A549 (cell line): Measurements from ENCODE around the gene C2CD5. TPM values are rescaled to one million over a fixed set of nuclear protein-coding genes. Genes with fewer than 3 reads are reported as not detected.

Source experiments
- ATAC-seq, 2 experiments: fragments of 200-7000 bp in 1 of 2; fragments of >200 bp in 1 of 2; cut with Nextera tagmentation in 1 of 2; cut with Tn5 transposase in 1 of 2; 3 replicates each; pipeline versions ENCODE4 v1.8.0 to v1.9.1; 2018 to 2020; ENCODE audit warnings: mild to moderate bottlenecking in 1 of 2, moderate library complexity in 1 of 2
- CTCF ChIA-PET: fragments of 300-600 bp; sonication (Branson Sonifier 250); formaldehyde crosslinking; extraction: SDS; loops from one replicate; lab custom pipeline; 2021; ENCODE audit warnings: antibody characterized with exemption, inconsistent platforms; lab: Yijun Ruan, JAX
- POLR2A ChIA-PET: fragments of 350-600 bp; formaldehyde crosslinking; extraction: SDS; loops from one replicate; lab custom pipeline; 2021; ENCODE audit warnings: antibody characterized with exemption, inconsistent platforms; lab: Yijun Ruan, JAX
- DNase-seq, 2 experiments: peaks; one replicate each; pipeline versions ENCODE4 v3.0.0 to v3.0.0-alpha.2; 2011 to 2016; ENCODE audit warnings: low read depth in 1 of 2, low spot score in 1 of 2
- FAIRE-seq: peaks from 2 replicates; lab custom pipeline; 2011; peaks lifted over from hg19 to GRCh38; lab: Jason Lieb, UNC
- H3K27ac ChIP-seq, 2 experiments: fragments of >200 bp; sonication (Bioruptor Twin); formaldehyde crosslinking; 3 replicates each; pipeline ENCODE4 v1.5.1; 2016 to 2017
- H3K4me1 ChIP-seq: fragments of >200 bp; sonication (Bioruptor Twin); formaldehyde crosslinking; 3 replicates; pipeline ENCODE4 v1.6.1; 2016
- H3K4me2 ChIP-seq: fragments of >200 bp; sonication (Bioruptor Twin); formaldehyde crosslinking; 3 replicates; pipeline ENCODE4 v1.6.1; 2016
- H3K4me3 ChIP-seq: fragments of >200 bp; sonication (Bioruptor Twin); formaldehyde crosslinking; 3 replicates; pipeline ENCODE4 v1.5.1; 2016
- H3K9me3 ChIP-seq: fragments of >200 bp; sonication (Bioruptor Twin); formaldehyde crosslinking; 3 replicates; pipeline ENCODE4 v1.6.1; 2016
- BCL3 ChIP-seq: fragments of >200 bp; sonication (Bioruptor Twin); formaldehyde crosslinking; IDR thresholded peaks from 3 replicates; pipeline ENCODE4 v1.6.1; 2016
- CBX8 ChIP-seq: fragments of 200-600 bp; sonication (generic); IDR thresholded peaks from 2 replicates; pipeline ENCODE4 v1.6.1; 2016
- CEBPB ChIP-seq, 2 experiments: fragments of >200 bp in 1 of 2; sonication (Bioruptor Twin) in 1 of 2; formaldehyde crosslinking in 1 of 2; IDR thresholded peaks; 2 replicates each; pipeline ENCODE4 v1.6.1; 2012 to 2016
- CHD2 ChIP-seq: fragments of 150-350 bp; IDR thresholded peaks from 2 replicates; pipeline ENCODE4 v1.6.1; 2014; ENCODE audit warnings: low read length; ENCODE audit not compliant: partially characterized antibody
- ELK1 ChIP-seq: fragments of 150-350 bp; IDR thresholded peaks from 2 replicates; pipeline ENCODE4 v1.6.1; 2014; ENCODE audit warnings: low read depth, mild to moderate bottlenecking, low read length
- FOSB ChIP-seq: fragments of 250-450 bp; sonication (Bioruptor Pico); IDR thresholded peaks from 2 replicates; pipeline ENCODE4 v1.5.0; 2020; ENCODE audit warnings: mild to moderate bottlenecking, moderate library complexity
- FOSL2 ChIP-seq, 2 experiments: fragments of 450-650 bp in 1 of 2; fragments of >200 bp in 1 of 2; sonication (Bioruptor Twin) in 1 of 2; formaldehyde crosslinking; IDR thresholded peaks; 2 replicates each; pipeline versions ENCODE4 v1.5.0 to v1.6.1; 2016 to 2020; ENCODE audit warnings: mild to moderate bottlenecking in 1 of 2, moderate library complexity in 1 of 2
- FOXS1 ChIP-seq: fragments of 250-450 bp; sonication (Bioruptor Pico); IDR thresholded peaks from 2 replicates; pipeline ENCODE4 v1.5.0; 2020; ENCODE audit warnings: mild to moderate bottlenecking, moderate library complexity
- HES2 ChIP-seq: fragments of >200 bp; sonication (Bioruptor Twin); formaldehyde crosslinking; IDR thresholded peaks from 2 replicates; pipeline ENCODE4 v1.6.1; 2016
- HOXB13 ChIP-seq: fragments of 250-450 bp; sonication (Bioruptor Pico); IDR thresholded peaks from 2 replicates; pipeline ENCODE4 v1.5.0; 2020; ENCODE audit warnings: low read depth, mild to moderate bottlenecking, moderate library complexity
- JUN ChIP-seq, 2 experiments: fragments of >200 bp; sonication (Bioruptor Twin); formaldehyde crosslinking; IDR thresholded peaks; 2 replicates in 1 of 2; 3 replicates in 1 of 2; pipeline ENCODE4 v1.6.1; 2016 to 2017
- KDM5A ChIP-seq: fragments of 200-600 bp; sonication (generic); IDR thresholded peaks from 2 replicates; pipeline ENCODE4 v1.6.1; 2016; ENCODE audit warnings: antibody characterized with exemption, mild to moderate bottlenecking
- MAFK ChIP-seq: fragments of 450-650 bp; IDR thresholded peaks from 2 replicates; pipeline ENCODE4 v1.6.1; 2014; ENCODE audit not compliant: partially characterized antibody
- MAX ChIP-seq: IDR thresholded peaks from 2 replicates; pipeline ENCODE4 v1.6.1; 2012
- MAZ ChIP-seq: fragments of 150-350 bp; IDR thresholded peaks from 2 replicates; pipeline ENCODE4 v1.6.1; 2014; ENCODE audit warnings: antibody characterized with exemption, low read depth, low read length, borderline replicate concordance
- MYC ChIP-seq: IDR thresholded peaks from 2 replicates; pipeline ENCODE4 v1.6.1; 2012; ENCODE audit warnings: mild to moderate bottlenecking, inconsistent platforms, low read length, improper control_type of control experiment, borderline replicate concordance
- PBX3 ChIP-seq: IDR thresholded peaks from 2 replicates; pipeline ENCODE4 v1.6.1; 2012
- POLR2A ChIP-seq: IDR thresholded peaks from 2 replicates; pipeline ENCODE4 v1.6.1; 2012; ENCODE audit warnings: mild to moderate bottlenecking, low read length
- POLR2AphosphoS2 ChIP-seq: conservative IDR thresholded peaks from 2 replicates; pipeline ENCODE4 v1.6.1; 2012; ENCODE audit warnings: low read length, improper control_type of control experiment, inconsistent platforms
- RAD21 ChIP-seq, 2 experiments: fragments of >200 bp in 1 of 2; sonication (Bioruptor Twin) in 1 of 2; formaldehyde crosslinking in 1 of 2; IDR thresholded peaks in 1 of 2; conservative IDR thresholded peaks in 1 of 2; 2 replicates in 1 of 2; 3 replicates in 1 of 2; pipeline ENCODE4 v1.6.1; 2012 to 2018; ENCODE audit warnings: inconsistent platforms in 1 of 2
- RFX5 ChIP-seq: fragments of 450-650 bp; IDR thresholded peaks from 2 replicates; pipeline ENCODE4 v1.7.1; 2014; ENCODE audit warnings: antibody characterized with exemption, mild to moderate bottlenecking, moderate library complexity
- SMC3 ChIP-seq: fragments of >200 bp; sonication (Bioruptor Twin); formaldehyde crosslinking; IDR thresholded peaks from 3 replicates; pipeline ENCODE4 v1.6.1; 2018; ENCODE audit warnings: inconsistent platforms
- SREBF2 ChIP-seq: fragments of 450-650 bp; IDR thresholded peaks from 2 replicates; pipeline ENCODE4 v1.6.1; 2014; ENCODE audit warnings: mild to moderate bottlenecking, moderate library complexity
- TFCP2L1 ChIP-seq: fragments of 250-450 bp; sonication (Bioruptor Pico); IDR thresholded peaks from 2 replicates; pipeline ENCODE4 v1.5.0; 2021; ENCODE audit warnings: mild to moderate bottlenecking
- WGBS: methylation state at CpG from one replicate; pipeline ENCODE4 v1.1.6; 2017; ENCODE audit errors: missing lambda C conversion rate; 5-methylcytosine and 5-hydroxymethylcytosine counted together
- polyA minus RNA-seq: library from RNA; depleted of rRNA, polyadenylated mRNA; stranded (reverse); fragments of >200 nt; gene quantifications from 2 replicates; pipeline ENCODE4 v1.2.3, GENCODE V29; 2011; rRNA and poly(A)+ RNA removed
- polyA plus RNA-seq, 4 experiments: library from polyadenylated mRNA; depleted of rRNA in 3 of 4; stranded (reverse); fragments of >200 nt; fragmentation: RNase III in 1 of 4; extraction: RNeasy Plus Mini Kit Qiagen cat#74134 plus additional on column Dnase treatment in 1 of 4; gene quantifications; 2 replicates in 3 of 4; 3 replicates in 1 of 4; pipeline ENCODE4 v1.2.3, GENCODE V29; 2011 to 2017
- TF ChIP-seq, protein P1 (sequence below): IDR thresholded peaks from 2 replicates; pipeline ENCODE4 v1.6.1; 2012; ENCODE audit warnings: low read depth, borderline replicate concordance
- TF ChIP-seq, protein P2 (sequence below): fragments of 250-450 bp; sonication (Bioruptor Pico); IDR thresholded peaks from 2 replicates; pipeline ENCODE4 v1.5.0; 2021; ENCODE audit warnings: mild to moderate bottlenecking, moderate library complexity, borderline replicate concordance

The C2CD5 gene, protein sequence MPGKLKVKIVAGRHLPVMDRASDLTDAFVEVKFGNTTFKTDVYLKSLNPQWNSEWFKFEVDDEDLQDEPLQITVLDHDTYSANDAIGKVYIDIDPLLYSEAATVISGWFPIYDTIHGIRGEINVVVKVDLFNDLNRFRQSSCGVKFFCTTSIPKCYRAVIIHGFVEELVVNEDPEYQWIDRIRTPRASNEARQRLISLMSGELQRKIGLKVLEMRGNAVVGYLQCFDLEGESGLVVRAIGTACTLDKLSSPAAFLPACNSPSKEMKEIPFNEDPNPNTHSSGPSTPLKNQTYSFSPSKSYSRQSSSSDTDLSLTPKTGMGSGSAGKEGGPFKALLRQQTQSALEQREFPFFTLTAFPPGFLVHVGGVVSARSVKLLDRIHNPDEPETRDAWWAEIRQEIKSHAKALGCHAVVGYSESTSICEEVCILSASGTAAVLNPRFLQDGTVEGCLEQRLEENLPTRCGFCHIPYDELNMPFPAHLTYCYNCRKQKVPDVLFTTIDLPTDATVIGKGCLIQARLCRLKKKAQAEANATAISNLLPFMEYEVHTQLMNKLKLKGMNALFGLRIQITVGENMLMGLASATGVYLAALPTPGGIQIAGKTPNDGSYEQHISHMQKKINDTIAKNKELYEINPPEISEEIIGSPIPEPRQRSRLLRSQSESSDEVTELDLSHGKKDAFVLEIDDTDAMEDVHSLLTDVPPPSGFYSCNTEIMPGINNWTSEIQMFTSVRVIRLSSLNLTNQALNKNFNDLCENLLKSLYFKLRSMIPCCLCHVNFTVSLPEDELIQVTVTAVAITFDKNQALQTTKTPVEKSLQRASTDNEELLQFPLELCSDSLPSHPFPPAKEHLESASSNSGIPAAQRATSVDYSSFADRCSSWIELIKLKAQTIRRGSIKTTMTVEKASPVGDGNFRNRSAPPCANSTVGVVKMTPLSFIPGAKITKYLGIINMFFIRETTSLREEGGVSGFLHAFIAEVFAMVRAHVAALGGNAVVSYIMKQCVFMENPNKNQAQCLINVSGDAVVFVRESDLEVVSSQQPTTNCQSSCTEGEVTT
- polyA plus RNA-seq (2011; rRNA removed), result 35.2 and 39.7 TPM in 2 replicates
- polyA plus RNA-seq (2012; cell fraction: cytosol; rRNA removed), result 7.6 and 8.6 TPM in 2 replicates
- 7.1 and 9.7 TPM in 2 replicates for polyA plus RNA-seq (2012; cell fraction: nucleus; rRNA removed)
- polyA plus RNA-seq (2017; fragmentation: RNase III; extraction: RNeasy Plus Mini Kit Qiagen cat#74134 plus additional on column Dnase treatment), result 13.6 to 14.3 TPM (median 14.1 TPM) in 3 replicates
- 27.0 and 27.6 TPM in 2 replicates for polyA minus RNA-seq

DNA sequence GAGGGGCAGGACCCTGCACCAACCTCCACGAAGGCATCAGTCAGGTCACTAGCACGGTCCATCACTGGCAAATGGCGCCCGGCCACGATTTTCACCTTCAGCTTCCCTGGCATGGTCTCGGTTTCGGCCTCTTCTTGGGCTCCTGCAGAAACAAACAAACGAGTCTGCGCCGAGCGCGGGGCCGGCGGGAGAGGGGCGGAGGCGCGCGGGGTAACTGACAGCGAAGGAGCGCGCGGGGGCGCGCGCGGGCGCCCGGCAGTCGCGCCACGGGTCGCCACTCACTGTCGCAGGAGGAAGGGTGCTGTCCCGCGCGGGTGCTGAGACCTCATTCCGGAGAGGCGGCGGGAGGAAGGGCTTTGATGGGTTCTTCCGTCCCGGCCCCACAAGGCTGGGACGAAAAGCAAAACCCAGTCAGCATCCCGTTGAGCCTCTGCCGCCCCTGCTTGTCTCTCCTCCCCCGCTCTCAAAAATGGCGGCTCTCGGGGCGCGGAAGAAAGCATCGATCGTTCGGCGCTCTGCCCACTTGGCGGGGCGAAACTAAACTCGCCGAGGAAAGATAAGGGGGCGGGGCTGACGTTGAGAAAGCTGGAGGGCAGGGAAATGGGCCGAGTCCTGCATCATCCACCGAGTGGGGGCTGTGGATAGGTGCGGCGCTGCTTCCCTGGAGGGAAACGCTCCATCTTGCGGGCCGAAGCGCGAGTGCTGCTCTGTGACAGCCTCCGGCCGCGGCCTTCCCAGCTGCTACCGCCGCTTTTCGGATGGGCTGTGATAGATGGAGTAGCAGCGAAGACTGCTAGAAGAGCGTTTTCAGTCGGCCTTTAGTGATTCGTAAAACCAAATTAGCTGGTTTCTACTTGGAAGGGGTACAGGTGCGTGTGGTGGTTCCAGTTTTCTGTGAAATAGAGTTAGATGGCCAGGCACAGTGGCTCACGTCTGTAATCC, at the start of gene C2CD5:
Gene C2CD5 (minus strand): TSS at position 505 of the 942 bp plus-strand sequence. CDS start 392 bp downstream, at position 113.
- CTCF ChIA-PET, result interaction anchor here (0.7 to 2.8 kb wide), 17 partner anchors 9 to 126 kb away, joined by 3 to 10 read pairs (median 3); partner anchors contain the start of gene ETNK1
- ATAC-seq (peak; percentile 96 to 97), FAIRE-seq (no peak)
- TF ChIP-seq, protein P1, sequence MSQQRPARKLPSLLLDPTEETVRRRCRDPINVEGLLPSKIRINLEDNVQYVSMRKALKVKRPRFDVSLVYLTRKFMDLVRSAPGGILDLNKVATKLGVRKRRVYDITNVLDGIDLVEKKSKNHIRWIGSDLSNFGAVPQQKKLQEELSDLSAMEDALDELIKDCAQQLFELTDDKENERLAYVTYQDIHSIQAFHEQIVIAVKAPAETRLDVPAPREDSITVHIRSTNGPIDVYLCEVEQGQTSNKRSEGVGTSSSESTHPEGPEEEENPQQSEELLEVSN, result peak; percentile 95
- TF ChIP-seq RAD21 (conservative IDR thresholded peaks at IDR 0.05 in 1 of 2, IDR thresholded peaks at IDR 0.05 in 1 of 2), result peak; percentile 39
- TF ChIP-seq HES2, result no peak
- no peak for TF ChIP-seq PBX3
- peak; percentile 71; the same call in 1 of the 3 replicates for TF ChIP-seq BCL3
- TF ChIP-seq SMC3, result peak; percentile 52
- TF ChIP-seq FOSL2 (IDR thresholded peaks at IDR 0.05), result no peak
- TF ChIP-seq FOSL2 (CRISPR knock-in tag; IDR thresholded peaks at IDR 0.05), result no peak
- TF ChIP-seq CBX8, result no peak
- no peak for TF ChIP-seq KDM5A
- peak; percentile 3 to 67; a peak in 2 of 4 replicates for TF ChIP-seq CEBPB (IDR thresholded peaks at IDR 0.05)
- peak; percentile 97 for TF ChIP-seq MAX
- no peak for TF ChIP-seq FOXS1 (CRISPR knock-in tag)
- TF ChIP-seq POLR2AphosphoS2, result no peak
- TF ChIP-seq, protein P2, sequence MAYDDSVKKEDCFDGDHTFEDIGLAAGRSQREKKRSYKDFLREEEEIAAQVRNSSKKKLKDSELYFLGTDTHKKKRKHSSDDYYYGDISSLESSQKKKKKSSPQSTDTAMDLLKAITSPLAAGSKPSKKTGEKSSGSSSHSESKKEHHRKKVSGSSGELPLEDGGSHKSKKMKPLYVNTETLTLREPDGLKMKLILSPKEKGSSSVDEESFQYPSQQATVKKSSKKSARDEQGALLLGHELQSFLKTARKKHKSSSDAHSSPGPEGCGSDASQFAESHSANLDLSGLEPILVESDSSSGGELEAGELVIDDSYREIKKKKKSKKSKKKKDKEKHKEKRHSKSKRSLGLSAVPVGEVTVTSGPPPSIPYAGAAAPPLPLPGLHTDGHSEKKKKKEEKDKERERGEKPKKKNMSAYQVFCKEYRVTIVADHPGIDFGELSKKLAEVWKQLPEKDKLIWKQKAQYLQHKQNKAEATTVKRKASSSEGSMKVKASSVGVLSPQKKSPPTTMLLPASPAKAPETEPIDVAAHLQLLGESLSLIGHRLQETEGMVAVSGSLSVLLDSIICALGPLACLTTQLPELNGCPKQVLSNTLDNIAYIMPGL, result peak; percentile 61; the same call in 1 of the 2 replicates
- TF ChIP-seq MYC, result peak; percentile 74; the same call in 1 of the 2 replicates
- TF ChIP-seq SREBF2, result no peak
- TF ChIP-seq CHD2, result no peak
- TF ChIP-seq ELK1, result no peak
- peak; percentile 7 for TF ChIP-seq MAFK
- peak; percentile 82; the same call in 1 of the 2 replicates for TF ChIP-seq MAZ
- 0 out of 2 replicates have a peak, but pooled peaks have one; percentile 36 for TF ChIP-seq HOXB13 (CRISPR knock-in tag)
- TF ChIP-seq POLR2A, result peak; percentile 82
- TF ChIP-seq FOSB (CRISPR knock-in tag), result no peak
- TF ChIP-seq JUN (IDR thresholded peaks at IDR 0.05), result peak; percentile 49 to 84; a peak in 3 of 5 replicates
- no peak; the same call in 1 of the 2 replicates for TF ChIP-seq RFX5
- no peak; the same call in 1 of the 2 replicates for TF ChIP-seq TFCP2L1 (CRISPR knock-in tag)

More for the DNA sequence above, at the start of gene C2CD5:
- Histone ChIP-seq H3K4me2 (peak within 1 kb of the TSS; percentile 92), H3K9me3 (no peaks in the 10 kb centered on the region), H3K4me1 (peaks cover 18% of the 10 kb centered on the region), H3K27ac (peak within 1 kb of the TSS; percentile 94 to 95), H3K4me3 (peak within 1 kb of the TSS; percentile 83)
- POLR2A ChIA-PET, result interaction anchor here (0.5 to 1.9 kb wide), 22 partner anchors 8 to 984 kb away, joined by 3 to 33 read pairs (median 4); partner anchors contain the start of gene ETNK1
- 2% methylated on average over 48 of the region's 80 CpGs for WGBS
- peak; percentile 84 to 99 for DNase-seq
